NCI-H446 (cell line): Measurements from ENCODE around the gene PIGM.

ENCODE experiments used
- DNase-seq, 2 experiments: peaks; one replicate each; lab custom pipeline; 2025; lab: John Stamatoyannopoulos, UW

Gene PIGM

GRCh38 chr1:160022330-160023310, 9.2 kb downstream of the PIGM start:
- no peak for DNase-seq

GRCh38 chr1:160021376-160022074, 10.3 kb downstream of the PIGM start:
- no peak for DNase-seq

- DNase-seq, result peak in 1 of 2 experiments; percentile 13
Measured at GRCh38 chr1:160020196-160020595, 11.6 kb downstream of the PIGM start.

GRCh38 chr1:160018900-160019299, 12.9 kb downstream of the PIGM start:
- DNase-seq, result no peak

GRCh38 chr1:160018347-160018746, 13.4 kb downstream of the PIGM start:
- no peak for DNase-seq

GRCh38 chr1:160017592-160017991, 14.2 kb downstream of the PIGM start:
- DNase-seq, result no peak

GRCh38 chr1:160011781-160012180, 20.0 kb downstream of the PIGM start:
- DNase-seq, result no peak

- DNase-seq, result no peak
Measured at GRCh38 chr1:160009801-160010200, 22.0 kb downstream of the PIGM start.

- DNase-seq, result no peak
Measured at GRCh38 chr1:160009081-160009480, 22.7 kb downstream of the PIGM start.

- peak; percentile 28 to 52 for DNase-seq
Measured at GRCh38 chr1:160007577-160008200, 24.1 kb downstream of the PIGM start.

GRCh38 chr1:160006312-160006940, 25.4 kb downstream of the PIGM start:
- peak; percentile 39 to 76 for DNase-seq

- no peak for DNase-seq
Measured at GRCh38 chr1:160005070-160005469, 26.7 kb downstream of the PIGM start.

GRCh38 chr1:160004425-160004824, 27.4 kb downstream of the PIGM start:
- DNase-seq, result no peak

- no peak for DNase-seq
Measured at GRCh38 chr1:160004001-160004400, 27.8 kb downstream of the PIGM start.

GRCh38 chr1:160001440-160001839, 30.4 kb downstream of the PIGM start:
- no peak for DNase-seq

GRCh38 chr1:159999204-159999603, 32.6 kb downstream of the PIGM start:
- no peak for DNase-seq

GRCh38 chr1:159996653-159997052, 35.1 kb downstream of the PIGM start:
- DNase-seq, result no peak

- no peak for DNase-seq
Measured at GRCh38 chr1:159994896-159995295, 36.9 kb downstream of the PIGM start.

- no peak for DNase-seq
Measured at GRCh38 chr1:159993911-159994310, 37.9 kb downstream of the PIGM start.

GRCh38 chr1:159992161-159992560, 39.6 kb downstream of the PIGM start:
- no peak for DNase-seq

- no peak for DNase-seq
Measured at GRCh38 chr1:159991513-159991912, 40.3 kb downstream of the PIGM start.

GRCh38 chr1:159990005-159990404, 41.8 kb downstream of the PIGM start:
- DNase-seq, result no peak
